Measurements from ENCODE around the gene SLCO2A1.

DNA sequence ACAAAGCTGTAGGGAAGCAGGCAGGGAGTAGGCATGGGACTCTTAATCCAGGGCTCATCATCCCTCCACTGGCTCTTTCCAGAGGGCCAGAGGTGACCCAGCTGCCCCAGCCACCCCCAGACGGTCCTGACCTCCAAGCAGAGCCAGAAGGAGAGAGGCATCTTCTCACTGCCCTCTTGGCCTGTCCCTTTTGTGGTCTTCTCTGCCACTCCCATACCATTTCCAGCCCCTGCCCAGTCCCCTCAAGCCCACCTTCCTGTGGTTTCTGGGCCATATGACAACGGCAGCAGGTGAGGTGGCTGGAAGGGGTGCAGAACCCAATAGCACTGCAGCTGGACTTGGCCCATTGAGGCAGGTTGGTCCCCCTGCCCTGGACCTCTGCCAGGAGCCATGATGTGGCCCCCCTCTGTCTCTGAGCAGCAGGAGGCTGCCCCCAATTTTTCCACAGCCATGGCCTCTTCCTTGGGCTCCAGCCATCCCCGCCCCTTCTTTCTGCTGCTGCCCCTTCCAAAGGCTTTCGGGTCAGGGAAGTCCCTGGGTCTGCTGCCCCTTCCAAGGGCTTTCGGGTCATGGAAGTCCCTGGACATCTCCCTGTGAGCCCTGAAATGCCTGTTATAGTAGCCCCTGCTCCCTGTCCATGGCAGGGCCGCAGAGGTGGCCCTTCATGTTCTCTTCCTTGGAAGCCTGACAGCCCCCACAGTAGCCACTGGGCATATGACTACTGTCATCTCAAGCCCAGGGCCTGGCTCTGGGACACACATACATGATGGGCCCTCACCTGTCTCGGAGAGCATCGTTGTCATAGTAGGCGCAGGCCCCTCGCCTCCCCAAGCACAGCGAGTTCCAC lies 94.5 kb downstream of the SLCO2A1 start:
- TF ChIP-seq SP1 (IDR thresholded peaks at IDR 0.05) (no peak), ARNT (IDR thresholded peaks at IDR 0.05) (no peak), FOXK2 (IDR thresholded peaks at IDR 0.05) (no peak), FOXA1 (IDR thresholded peaks at IDR 0.05) (no peak), SUZ12 (IDR thresholded peaks at IDR 0.05) (no peak), FOXM1 (IDR thresholded peaks at IDR 0.05; ENCODE audit: borderline replicate concordance) (no peak), BHLHE40 (IDR thresholded peaks at IDR 0.05; ENCODE audit: borderline replicate concordance) (no peak)

Data from HEK293T (cell line).